ENCODE measurements around the gene TEK.

DNA sequence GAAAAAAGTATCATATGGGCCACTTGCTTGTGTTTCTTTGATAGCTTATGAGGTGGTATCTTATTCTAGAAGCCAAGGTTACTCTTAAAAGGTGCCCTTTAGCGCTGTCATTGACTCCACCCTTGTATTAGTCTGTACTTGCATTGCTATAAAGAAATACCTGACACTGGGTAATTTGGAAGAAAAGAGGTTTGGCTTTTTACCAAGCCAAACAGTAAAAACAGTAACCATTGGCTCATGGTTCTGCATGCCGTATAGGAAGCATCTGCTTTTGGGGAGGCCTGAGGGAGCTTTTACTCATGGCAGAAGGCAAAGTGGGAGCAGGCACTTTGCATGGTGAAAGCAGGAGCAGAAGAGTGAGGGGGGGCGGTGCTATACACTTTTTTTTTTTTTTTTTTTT lies 87.4 kb downstream of the TEK start:
- no peak for TF ChIP-seq EZH2phosphoT487 (IDR thresholded peaks at IDR 0.05; ENCODE audit: borderline replicate concordance)
- TF ChIP-seq, protein P1, sequence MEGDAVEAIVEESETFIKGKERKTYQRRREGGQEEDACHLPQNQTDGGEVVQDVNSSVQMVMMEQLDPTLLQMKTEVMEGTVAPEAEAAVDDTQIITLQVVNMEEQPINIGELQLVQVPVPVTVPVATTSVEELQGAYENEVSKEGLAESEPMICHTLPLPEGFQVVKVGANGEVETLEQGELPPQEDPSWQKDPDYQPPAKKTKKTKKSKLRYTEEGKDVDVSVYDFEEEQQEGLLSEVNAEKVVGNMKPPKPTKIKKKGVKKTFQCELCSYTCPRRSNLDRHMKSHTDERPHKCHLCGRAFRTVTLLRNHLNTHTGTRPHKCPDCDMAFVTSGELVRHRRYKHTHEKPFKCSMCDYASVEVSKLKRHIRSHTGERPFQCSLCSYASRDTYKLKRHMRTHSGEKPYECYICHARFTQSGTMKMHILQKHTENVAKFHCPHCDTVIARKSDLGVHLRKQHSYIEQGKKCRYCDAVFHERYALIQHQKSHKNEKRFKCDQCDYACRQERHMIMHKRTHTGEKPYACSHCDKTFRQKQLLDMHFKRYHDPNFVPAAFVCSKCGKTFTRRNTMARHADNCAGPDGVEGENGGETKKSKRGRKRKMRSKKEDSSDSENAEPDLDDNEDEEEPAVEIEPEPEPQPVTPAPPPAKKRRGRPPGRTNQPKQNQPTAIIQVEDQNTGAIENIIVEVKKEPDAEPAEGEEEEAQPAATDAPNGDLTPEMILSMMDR (conservative IDR thresholded peaks at IDR 0.05; ENCODE audit: low read length): no peak

All from Loucy (cell line).